HepG2 (cell line): ENCODE data around the gene LTA. TPM values are rescaled to one million over a fixed set of nuclear protein-coding genes. Genes with fewer than 3 reads are reported as not detected.

Experiments used
- ATAC-seq: fragments of 200-7000 bp; cut with Tn5 transposase; 3 replicates; pipeline ENCODE4 v1.9.1; 2020; ENCODE audit warnings: mild to moderate bottlenecking, moderate library complexity
- BruUV-seq: library from RNA; stranded (reverse); fragments of 400-500 nt; replicated peaks from 2 replicates; lab custom pipeline; 2021; lab: Mats Ljungman, UMichigan
- CTCF ChIA-PET: fragments of 300-600 bp; formaldehyde crosslinking; extraction: SDS; loops from one replicate; lab custom pipeline; 2021; ENCODE audit warnings: low total read pairs, inconsistent platforms, low intra/inter-chr PET ratio; lab: Yijun Ruan, JAX
- POLR2A ChIA-PET: fragments of 350-600 bp; sonication (Branson Sonifier 250); formaldehyde crosslinking; loops from one replicate; lab custom pipeline; 2020; ENCODE audit warnings: antibody characterized with exemption, inconsistent platforms; lab: Yijun Ruan, JAX
- DNase-seq: peaks from one replicate; pipeline ENCODE4 v3.0.0-alpha.2; 2015; ENCODE audit warnings: low spot score
- FAIRE-seq: peaks from 3 replicates; lab custom pipeline; 2011; peaks lifted over from hg19 to GRCh38; lab: Jason Lieb, UNC
- H2AFZ ChIP-seq: one replicate; pipeline ENCODE4 v1.6.1; 2011; ENCODE audit warnings: low read length, inconsistent platforms
- H3K27ac ChIP-seq: fragments of 300-600 bp; 3 replicates; pipeline ENCODE4 v1.8.0; 2011; ENCODE audit warnings: mixed run types, mild to moderate bottlenecking, mixed read lengths, low read length, inconsistent platforms; ENCODE audit not compliant: insufficient read depth; ENCODE audit errors: extremely low read length
- H3K27me3 ChIP-seq, 2 experiments: fragments of 200-600 bp in 1 of 2; 2 replicates in 1 of 2; 3 replicates in 1 of 2; pipeline versions ENCODE4 v1.6.0 to v1.8.0; 2011; ENCODE audit warnings: low read length in 2 of 2, mild to moderate bottlenecking in 2 of 2, moderate library complexity in 2 of 2, inconsistent platforms in 1 of 2; ENCODE audit not compliant: insufficient read depth in 2 of 2, control insufficient read depth in 1 of 2
- H3K36me3 ChIP-seq, 2 experiments: fragments of 200-600 bp in 1 of 2; replicated peaks in 1 of 2; 2 replicates in 1 of 2; 3 replicates in 1 of 2; pipeline versions ENCODE4 v1.5.1 to v1.8.0; 2011; ENCODE audit warnings: low read length in 2 of 2, inconsistent platforms in 1 of 2; ENCODE audit not compliant: insufficient read depth in 2 of 2, control insufficient read depth in 1 of 2
- H3K4me1 ChIP-seq: 2 replicates; pipeline ENCODE4 v1.5.1; 2012; ENCODE audit warnings: low read length, inconsistent platforms; ENCODE audit not compliant: insufficient read depth
- H3K4me2 ChIP-seq: 2 replicates; pipeline ENCODE4 v1.6.0; 2011; ENCODE audit warnings: low read depth, low read length, inconsistent platforms
- H3K4me3 ChIP-seq, 3 experiments: fragments of 200-600 bp in 1 of 3; sonication (generic), shearing (Covaris generic) in 1 of 3; replicated peaks in 1 of 3; 2 replicates each; pipeline ENCODE4 v1.5.1; 2011 to 2016; ENCODE audit warnings: low read length in 3 of 3, inconsistent platforms in 2 of 3, low read depth in 2 of 3, mild to moderate bottlenecking in 2 of 3, control low read depth in 1 of 3, mixed read lengths in 1 of 3; ENCODE audit not compliant: insufficient read depth in 1 of 3
- H3K79me2 ChIP-seq: one replicate; pipeline ENCODE4 v1.6.1; 2011; ENCODE audit warnings: low read length, inconsistent platforms; ENCODE audit not compliant: insufficient read depth
- H3K9ac ChIP-seq: 2 replicates; pipeline ENCODE4 v1.6.0; 2011; ENCODE audit warnings: mild to moderate bottlenecking, low read depth, low read length, inconsistent platforms; ENCODE audit not compliant: insufficient read depth
- H3K9me3 ChIP-seq: 2 replicates; pipeline ENCODE4 v1.5.1; 2012; ENCODE audit warnings: mild to moderate bottlenecking, low read length
- H4K20me1 ChIP-seq: 2 replicates; pipeline ENCODE4 v1.6.0; 2011; ENCODE audit warnings: inconsistent platforms, mild to moderate bottlenecking, low read length, moderate library complexity; ENCODE audit not compliant: insufficient read depth
- BORCS8-MEF2B ChIP-seq: sonication (generic); formaldehyde crosslinking; IDR thresholded peaks from 2 replicates; pipeline ENCODE4 v1.8.0; 2022; ENCODE audit warnings: mild to moderate bottlenecking, missing genetic modification reagents
- CTCF ChIP-seq: sonication (generic); formaldehyde crosslinking; IDR thresholded peaks from 2 replicates; pipeline ENCODE4 v1.5.0; 2020; ENCODE audit warnings: mild to moderate bottlenecking, missing genetic modification reagents, moderate library complexity
- FOXJ3 ChIP-seq: sonication (generic); formaldehyde crosslinking; IDR thresholded peaks from 2 replicates; pipeline ENCODE4 v1.4.0; 2020; ENCODE audit warnings: missing genetic modification reagents, mild to moderate bottlenecking, borderline replicate concordance
- HMGA1 ChIP-seq: sonication (generic); formaldehyde crosslinking; conservative IDR thresholded peaks from 2 replicates; pipeline ENCODE4 v1.4.0; 2020; ENCODE audit warnings: missing genetic modification reagents
- MZF1 ChIP-seq: sonication (generic); formaldehyde crosslinking; IDR thresholded peaks from 2 replicates; pipeline ENCODE4 v1.8.1; 2023; ENCODE audit warnings: mild to moderate bottlenecking, missing genetic modification reagents, borderline replicate concordance
- POLR2A ChIP-seq, 2 experiments: IDR thresholded peaks; 2 replicates each; pipeline ENCODE4 v1.6.1; 2011; ENCODE audit warnings: low read depth in 2 of 2, low read length in 2 of 2, mild to moderate bottlenecking in 1 of 2, moderate library complexity in 1 of 2; ENCODE audit not compliant: insufficient read depth in 1 of 2
- SALL1 ChIP-seq: sonication (generic); formaldehyde crosslinking; IDR thresholded peaks from 2 replicates; pipeline ENCODE4 v1.8.0; 2022; ENCODE audit warnings: mild to moderate bottlenecking, missing genetic modification reagents
- SIX1 ChIP-seq: sonication (generic); formaldehyde crosslinking; IDR thresholded peaks from 2 replicates; pipeline ENCODE4 v1.4.0; 2020; ENCODE audit warnings: missing genetic modification reagents, borderline replicate concordance
- SIX4 ChIP-seq: sonication (generic); formaldehyde crosslinking; IDR thresholded peaks from 2 replicates; pipeline ENCODE4 v1.4.0; 2020; ENCODE audit warnings: missing genetic modification reagents
- ZBTB20 ChIP-seq: sonication (generic); formaldehyde crosslinking; IDR thresholded peaks from 2 replicates; pipeline ENCODE4 v1.8.1; 2023; ENCODE audit warnings: missing genetic modification reagents, low read depth, mild to moderate bottlenecking, borderline replicate concordance
- ZBTB38 ChIP-seq: sonication (generic); formaldehyde crosslinking; IDR thresholded peaks from 2 replicates; pipeline ENCODE4 v1.5.1; 2020; ENCODE audit warnings: mild to moderate bottlenecking, missing genetic modification reagents
- ZNF556 ChIP-seq: sonication (generic); formaldehyde crosslinking; IDR thresholded peaks from 2 replicates; pipeline ENCODE4 v1.4.0; 2020; ENCODE audit warnings: mild to moderate bottlenecking, missing genetic modification reagents, borderline replicate concordance
- ZNF605 ChIP-seq: sonication (generic); formaldehyde crosslinking; IDR thresholded peaks from 2 replicates; pipeline ENCODE4 v1.8.0; 2022; ENCODE audit warnings: mild to moderate bottlenecking, missing genetic modification reagents
- ZNF781 ChIP-seq: sonication (generic); formaldehyde crosslinking; IDR thresholded peaks from 2 replicates; pipeline ENCODE4 v1.5.1; 2020; ENCODE audit warnings: borderline replicate concordance, mild to moderate bottlenecking, missing genetic modification reagents; ENCODE audit errors: not compliant biosample characterization
- ZNF878 ChIP-seq: sonication (generic); formaldehyde crosslinking; IDR thresholded peaks from 2 replicates; pipeline ENCODE4 v1.8.1; 2023; ENCODE audit warnings: mild to moderate bottlenecking, missing genetic modification reagents, moderate library complexity
- WGBS: methylation state at CpG from one replicate; pipeline ENCODE4 v1.1.6; 2017; ENCODE audit warnings: low lambda C conversion rate; 5-methylcytosine and 5-hydroxymethylcytosine counted together
- in situ Hi-C: cut with HindIII; loops from 2 replicates; pipeline ENCODE4 v1.10.0; 2017; ENCODE audit warnings: low pct_unique_long_range_greater_than_20kb; ENCODE audit not compliant: extremely low pct_ligation_motif_present
- intact Hi-C: fragments of 100-400 bp; cut with micrococcal nuclease; formaldehyde crosslinking; loops from one replicate; pipeline ENCODE4 v1.10.0; 2022; ENCODE audit not compliant: unreplicated experiment
- polyA plus RNA-seq, 8 experiments: library from polyadenylated mRNA; depleted of rRNA in 3 of 8; stranded (reverse) in 7 of 8; unstranded in 1 of 8; fragments of >200 nt; fragmentation: Illumina TruSeq in 4 of 8; extraction: Trizol in 4 of 8; gene quantifications; 2 replicates each; pipeline versions ENCODE4 v1.2.1 to v1.2.3, GENCODE V29; 2011 to 2016; ENCODE audit warnings: low read depth in 4 of 8, missing spikeins in 1 of 8, mixed read lengths in 1 of 8; ENCODE audit not compliant: insufficient read depth in 1 of 8
- total RNA-seq, 5 experiments: library from RNA; depleted of rRNA; stranded (reverse); fragments of >200 nt; fragmentation: Illumina TruSeq; extraction: Trizol; gene quantifications; 2 replicates each; pipeline ENCODE4 v1.2.3, GENCODE V29; 2016; ENCODE audit warnings: low read depth in 1 of 5

LTA gene
- total and polyA plus RNA-seq, 2 of the 13 experiments (the other 11 are each of a cell fraction or from before 2014, with no cell fraction given): 0.09 TPM; not detected in 1

GRCh38 chr6:31525932-31526591, 46.0 kb upstream of the LTA start:
- Histone ChIP-seq H3K4me2 (peak overlapping the region; percentile 23; the same call in 1 of the 2 replicates), H4K20me1 (peaks cover 15% of the 10 kb centered on the region; the same call in 1 of the 2 replicates), H3K9me3 (no peaks in the 10 kb centered on the region), H3K4me1 (peaks cover 52% of the 10 kb centered on the region), H3K9ac (no peak overlapping the region), H3K27me3 (no peaks in the 10 kb centered on the region), H2AFZ (no peak overlapping the region), H3K36me3 (peaks cover 12 to 15% of the 10 kb centered on the region in 2 experiments), H3K4me3 (0 out of 6 replicates have a peak overlapping the region, but pooled peaks of 1 of the 3 experiments have one; percentile 8), H3K27ac (no peak overlapping the region), H3K79me2 (no peaks in the 10 kb centered on the region)
- POLR2A ChIA-PET: interaction anchor here (1.1 to 8.3 kb wide), 3 partner anchors 15 to 126 kb away, joined by 3 to 123 read pairs (median 3); partner anchors contain the start of gene DDX39B
- intact Hi-C loops (no loop called here), in situ Hi-C loops (loop anchor here (5.0 kb wide), 1 partner anchor 34 kb away; no protein-coding TSS in a partner anchor)
- WGBS: 23% methylated on average over 4 of the region's 4 CpGs
- no TSS peak for BruUV-seq
- TF ChIP-seq ZNF878 (CRISPR knock-in tag) (no peak), MZF1 (CRISPR knock-in tag) (no peak), BORCS8-MEF2B (CRISPR knock-in tag) (peak; percentile 9; the same call in 1 of the 2 replicates), SALL1 (CRISPR knock-in tag) (0 out of 2 replicates have a peak, but pooled peaks have one; percentile 25)
- peak; percentile 16 for ATAC-seq
- CTCF ChIA-PET: no interaction called here
- no peak for FAIRE-seq
- no peak for DNase-seq

- H3K27ac ChIP-seq: peak overlapping the region; percentile 68
- H3K36me3 ChIP-seq: peaks cover 22 to 35% of the 10 kb centered on the region in 2 experiments
- no peak for FAIRE-seq
- H3K4me1 ChIP-seq: peaks cover 75% of the 10 kb centered on the region
- H3K9me3 ChIP-seq: no peaks in the 10 kb centered on the region
- peak; percentile 48 for ATAC-seq
- H4K20me1 ChIP-seq: peaks cover 26% of the 10 kb centered on the region
- H3K4me3 ChIP-seq: no peak overlapping the region
- in situ Hi-C loops: loop anchor here (5.0 kb wide), 1 partner anchor 36 kb away; no protein-coding TSS in a partner anchor
- no peaks in the 10 kb centered on the region for H3K27me3 ChIP-seq
- H3K79me2 ChIP-seq: no peaks in the 10 kb centered on the region
- no peak overlapping the region for H2AFZ ChIP-seq
- peak; percentile 54 for DNase-seq
- no peak overlapping the region for H3K9ac ChIP-seq
- ChIA-PET CTCF (no interaction called here), POLR2A (interaction anchor here (0.8 to 8.3 kb wide), 6 partner anchors 8 to 66 kb away, joined by 3 to 123 read pairs (median 6); partner anchors contain the start of genes DDX39B and MICB)
- 71% methylated on average over 4 of the region's 4 CpGs for WGBS
- H3K4me2 ChIP-seq: no peak overlapping the region
- no TSS peak for BruUV-seq
- intact Hi-C loops: loop anchor here (2.0 kb wide), 1 partner anchor 32 kb away; no protein-coding TSS in a partner anchor
- TF ChIP-seq CTCF (CRISPR knock-in tag): peak; percentile 27; the same call in 1 of the 2 replicates
- no peak for TF ChIP-seq FOXJ3 (CRISPR knock-in tag)
- TF ChIP-seq ZNF781 (CRISPR knock-in tag): peak; percentile 46
- TF ChIP-seq POLR2A (IDR thresholded peaks at IDR 0.05; ENCODE audit: insufficient read depth in 1 of 2, low read depth in 2 of 2, low read length in 2 of 2): 0 out of 4 replicates have a peak, but pooled peaks of 1 of the 2 experiments have one; percentile 5
- peak; percentile 62; the same call in 1 of the 2 replicates for TF ChIP-seq SIX4 (CRISPR knock-in tag)
- 0 out of 2 replicates have a peak, but pooled peaks have one; percentile 36 for TF ChIP-seq ZNF556 (CRISPR knock-in tag)
- 0 out of 2 replicates have a peak, but pooled peaks have one; percentile 46 for TF ChIP-seq ZBTB20 (CRISPR knock-in tag)
- no peak for TF ChIP-seq HMGA1 (CRISPR knock-in tag)
- peak; percentile 82; the same call in 1 of the 2 replicates for TF ChIP-seq SIX1 (CRISPR knock-in tag)
- no peak for TF ChIP-seq ZNF605 (CRISPR knock-in tag)
- 0 out of 2 replicates have a peak, but pooled peaks have one; percentile 2 for TF ChIP-seq ZBTB38
These were observed 43.7 kb upstream of the LTA start for GRCh38 chr6:31528307-31528777.
